Ovary (tissue), 3 donors: ENCODE data around the gene ABCC4.

Source experiments
- CTCF ChIP-seq, 3 donors: fragments of 450-650 bp in 2 of 3; fragments of 200-600 bp in 1 of 3; IDR thresholded peaks; one replicate each; pipeline versions ENCODE4 v1.5.1 to v1.8.0; 2016 to 2022; ENCODE audit warnings: antibody characterized with exemption in 3 of 3, mild to moderate bottlenecking in 1 of 3
- EP300 ChIP-seq: sonication (generic); formaldehyde crosslinking; IDR thresholded peaks from one replicate; pipeline ENCODE4 v1.6.1; 2017; ENCODE audit warnings: antibody characterized with exemption
- POLR2A ChIP-seq: fragments of 450-650 bp; IDR thresholded peaks from one replicate; pipeline ENCODE4 v1.6.1; 2017; ENCODE audit warnings: antibody characterized with exemption, mild to moderate bottlenecking, moderate library complexity
- donor health status: DM: no; HTN: no; CAD: no.

- no peak for TF ChIP-seq POLR2A
- TF ChIP-seq CTCF (IDR thresholded peaks at IDR 0.05), result no peak
- no peak for TF ChIP-seq EP300
These were observed 54.8 kb downstream of the ABCC4 start for GRCh38 chr13:95246292-95247082.
